Keratinocyte (primary cell): Measurements from ENCODE around the gene ASAH2. TPM values are rescaled to one million over a fixed set of nuclear protein-coding genes. Genes with fewer than 3 reads are reported as not detected.
"Not testable (repeated sequence)": the region's sequence is repeated elsewhere in the genome, so short reads cannot be mapped to it uniquely, and the experiment has no call there.

Source experiments
- DNase-seq: peaks from one replicate; pipeline ENCODE4 v3.0.0-alpha.2; 2011; ENCODE audit warnings: low read depth, missing footprints, low spot score
- FAIRE-seq: peaks from 2 replicates; lab custom pipeline; 2011; peaks lifted over from hg19 to GRCh38; lab: Jason Lieb, UNC
- H2AFZ ChIP-seq: 2 replicates; pipeline ENCODE4 v1.6.0; 2012; ENCODE audit warnings: low read length, control low read depth, inconsistent platforms; ENCODE audit not compliant: control insufficient read depth
- H3K27ac ChIP-seq: 2 replicates; pipeline ENCODE4 v1.5.1; 2011; ENCODE audit warnings: low read length; ENCODE audit not compliant: control insufficient read depth, insufficient read depth
- H3K27me3 ChIP-seq: 3 replicates; pipeline ENCODE4 v1.6.0; 2011; ENCODE audit warnings: low read length; ENCODE audit not compliant: control insufficient read depth, insufficient read depth; ENCODE audit errors: extremely low read depth
- H3K36me3 ChIP-seq, 2 experiments: 2 replicates in 1 of 2; 3 replicates in 1 of 2; pipeline ENCODE4 v1.5.1; 2011; ENCODE audit warnings: low read length in 2 of 2, mild to moderate bottlenecking in 1 of 2; ENCODE audit not compliant: control insufficient read depth in 2 of 2, insufficient read depth in 2 of 2; ENCODE audit errors: extremely low read depth in 1 of 2
- H3K4me1 ChIP-seq: 3 replicates; pipeline ENCODE4 v1.5.1; 2011; ENCODE audit warnings: low read length; ENCODE audit not compliant: control insufficient read depth, insufficient read depth; ENCODE audit errors: extremely low read depth
- H3K4me2 ChIP-seq: 3 replicates; pipeline ENCODE4 v1.6.0; 2011; ENCODE audit warnings: low read depth, low read length; ENCODE audit not compliant: control insufficient read depth, insufficient read depth; ENCODE audit errors: extremely low read depth
- H3K4me3 ChIP-seq, 3 experiments: fragments of 200-600 bp in 1 of 3; sonication (generic) in 1 of 3; 2 replicates in 2 of 3; 3 replicates in 1 of 3; pipeline ENCODE4 v1.5.1; 2011 to 2016; ENCODE audit warnings: low read length in 3 of 3, mild to moderate bottlenecking in 3 of 3, control low read depth in 2 of 3, inconsistent platforms in 1 of 3, low read depth in 1 of 3, mixed read lengths in 1 of 3, mixed run types in 1 of 3, moderate library complexity in 1 of 3; ENCODE audit not compliant: control insufficient read depth in 2 of 3, insufficient read depth in 2 of 3; ENCODE audit errors: extremely low read depth in 1 of 3
- H3K79me2 ChIP-seq: 2 replicates; pipeline ENCODE4 v1.6.0; 2012; ENCODE audit warnings: low read length; ENCODE audit not compliant: control insufficient read depth, insufficient read depth
- H3K9ac ChIP-seq: 3 replicates; pipeline ENCODE4 v1.6.0; 2011; ENCODE audit warnings: low read length; ENCODE audit not compliant: control insufficient read depth, insufficient read depth; ENCODE audit errors: extremely low read depth
- H3K9me1 ChIP-seq: 3 replicates; pipeline ENCODE4 v1.6.0; 2011; ENCODE audit warnings: low read length; ENCODE audit not compliant: control insufficient read depth, insufficient read depth; ENCODE audit errors: extremely low read depth
- H3K9me3 ChIP-seq: 2 replicates; pipeline ENCODE4 v1.5.1; 2012; ENCODE audit warnings: low read depth, low read length; ENCODE audit not compliant: control insufficient read depth
- H4K20me1 ChIP-seq: 3 replicates; pipeline ENCODE4 v1.6.0; 2011; ENCODE audit warnings: low read length; ENCODE audit not compliant: control insufficient read depth, insufficient read depth; ENCODE audit errors: extremely low read depth
- EZH2 ChIP-seq: IDR thresholded peaks from one replicate; pipeline ENCODE4 v1.6.1; 2012; ENCODE audit warnings: inconsistent platforms, mild to moderate bottlenecking, low read length, moderate library complexity
- dilution Hi-C: fragments of 300-500 bp; cut with MboI; formaldehyde crosslinking; loops from one replicate; pipeline ENCODE4 v1.7.0; 2020; ENCODE audit warnings: low sequenced_read_pairs; ENCODE audit not compliant: extremely low pct_ligation_motif_present
- polyA plus RNA-seq, 5 experiments: library from polyadenylated mRNA; depleted of rRNA in 3 of 5; stranded (reverse) in 3 of 5; stranded (forward) in 1 of 5; unstranded in 1 of 5; fragments of >200 nt; gene quantifications; 1 replicate in 1 of 5; 2 replicates in 3 of 5; 3 replicates in 1 of 5; pipeline versions ENCODE4 v1.2.1 to v1.2.3, GENCODE V29; 2011 to 2012; ENCODE audit warnings: missing spikeins in 2 of 5, low read depth in 1 of 5, low replicate concordance in 1 of 5
- TF ChIP-seq, protein P1 (sequence below), 3 experiments: IDR thresholded peaks in 1 of 3; conservative IDR thresholded peaks in 1 of 3; optimal IDR thresholded peaks in 1 of 3; 2 replicates in 2 of 3; 3 replicates in 1 of 3; pipeline versions ENCODE3 to v1.5.1; 2011; ENCODE audit warnings: low read length in 3 of 3, mild to moderate bottlenecking in 3 of 3, moderate library complexity in 2 of 3, control low read depth in 1 of 3, inconsistent platforms in 1 of 3; ENCODE audit not compliant: insufficient read depth in 2 of 3; ENCODE audit errors: extremely low read depth in 1 of 3

The ASAH2 gene
- polyA plus RNA-seq, 1 donor (not counting 4 experiments of a cell fraction or from before 2014, with no cell fraction given) = 4.7 TPM

DNA sequence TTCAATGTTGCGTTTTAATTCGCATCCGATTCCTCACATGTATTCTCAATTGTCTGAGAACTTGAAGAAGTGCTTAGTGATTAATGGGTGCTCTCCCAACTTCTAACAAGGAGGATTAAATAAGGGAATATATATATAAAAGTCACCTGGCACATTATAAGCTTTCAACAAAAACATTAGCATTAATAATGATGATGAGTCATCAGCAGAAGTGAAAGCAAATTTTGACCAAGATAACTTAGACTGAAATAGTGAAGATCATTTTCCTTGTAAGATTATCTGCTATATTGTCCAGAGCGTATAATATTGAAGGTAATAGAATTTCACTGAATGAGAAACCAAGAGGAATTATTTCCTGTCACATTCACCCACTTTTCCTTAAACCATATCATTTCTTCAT is 8.5 kb downstream of the ASAH2 start:
- Histone ChIP-seq H3K36me3 (no peaks in the 10 kb centered on the region), H3K27me3 (no peaks in the 10 kb centered on the region), H2AFZ (no peak overlapping the region), H3K27ac (no peak overlapping the region), H3K9me1 (no peaks in the 10 kb centered on the region), H3K9ac (no peak overlapping the region), H3K9me3 (no peaks in the 10 kb centered on the region), H3K4me2 (no peak overlapping the region), H4K20me1 (no peaks in the 10 kb centered on the region), H3K4me3 (no peak overlapping the region), H3K4me1 (no peaks in the 10 kb centered on the region), H3K79me2 (no peaks in the 10 kb centered on the region)
- no peak for FAIRE-seq
- TF ChIP-seq, protein P1, sequence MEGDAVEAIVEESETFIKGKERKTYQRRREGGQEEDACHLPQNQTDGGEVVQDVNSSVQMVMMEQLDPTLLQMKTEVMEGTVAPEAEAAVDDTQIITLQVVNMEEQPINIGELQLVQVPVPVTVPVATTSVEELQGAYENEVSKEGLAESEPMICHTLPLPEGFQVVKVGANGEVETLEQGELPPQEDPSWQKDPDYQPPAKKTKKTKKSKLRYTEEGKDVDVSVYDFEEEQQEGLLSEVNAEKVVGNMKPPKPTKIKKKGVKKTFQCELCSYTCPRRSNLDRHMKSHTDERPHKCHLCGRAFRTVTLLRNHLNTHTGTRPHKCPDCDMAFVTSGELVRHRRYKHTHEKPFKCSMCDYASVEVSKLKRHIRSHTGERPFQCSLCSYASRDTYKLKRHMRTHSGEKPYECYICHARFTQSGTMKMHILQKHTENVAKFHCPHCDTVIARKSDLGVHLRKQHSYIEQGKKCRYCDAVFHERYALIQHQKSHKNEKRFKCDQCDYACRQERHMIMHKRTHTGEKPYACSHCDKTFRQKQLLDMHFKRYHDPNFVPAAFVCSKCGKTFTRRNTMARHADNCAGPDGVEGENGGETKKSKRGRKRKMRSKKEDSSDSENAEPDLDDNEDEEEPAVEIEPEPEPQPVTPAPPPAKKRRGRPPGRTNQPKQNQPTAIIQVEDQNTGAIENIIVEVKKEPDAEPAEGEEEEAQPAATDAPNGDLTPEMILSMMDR (optimal IDR thresholded peaks at IDR 0.05 in 1 of 3, IDR thresholded peaks at IDR 0.05 in 1 of 3, conservative IDR thresholded peaks at IDR 0.05 in 1 of 3; ENCODE audit: extremely low read depth in 1 of 3, insufficient read depth in 2 of 3, low read length in 3 of 3) = no peak
- TF ChIP-seq EZH2 = no peak
- dilution Hi-C loops = no loop called here
- no peak for DNase-seq

DNA sequence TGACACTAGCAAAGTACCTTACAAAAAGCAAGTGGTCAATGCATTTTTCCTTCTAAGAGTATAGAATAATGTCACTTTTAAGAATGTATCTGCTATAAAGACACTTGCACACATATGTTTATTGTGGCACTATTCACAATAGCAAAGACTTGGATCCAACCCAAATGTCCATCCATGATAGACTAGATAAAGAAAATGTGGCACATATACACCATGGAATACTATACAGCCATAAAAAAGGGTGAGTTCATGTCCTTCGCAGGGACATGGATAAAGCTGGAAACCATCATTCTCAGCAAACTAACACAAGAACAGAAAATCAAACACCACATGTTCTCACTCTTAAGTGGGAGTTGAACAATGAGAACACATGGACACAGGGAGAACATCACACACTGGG is 9.8 kb downstream of the ASAH2 start:
- H3K36me3 ChIP-seq, H4K20me1 ChIP-seq, H2AFZ ChIP-seq, H3K9me1 ChIP-seq, H3K79me2 ChIP-seq, dilution Hi-C loops, H3K4me2 ChIP-seq, FAIRE-seq, H3K4me1 ChIP-seq, H3K4me3 ChIP-seq, H3K27me3 ChIP-seq, H3K9ac ChIP-seq, DNase-seq, H3K27ac ChIP-seq, H3K9me3 ChIP-seq: not testable (repeated sequence)

DNA sequence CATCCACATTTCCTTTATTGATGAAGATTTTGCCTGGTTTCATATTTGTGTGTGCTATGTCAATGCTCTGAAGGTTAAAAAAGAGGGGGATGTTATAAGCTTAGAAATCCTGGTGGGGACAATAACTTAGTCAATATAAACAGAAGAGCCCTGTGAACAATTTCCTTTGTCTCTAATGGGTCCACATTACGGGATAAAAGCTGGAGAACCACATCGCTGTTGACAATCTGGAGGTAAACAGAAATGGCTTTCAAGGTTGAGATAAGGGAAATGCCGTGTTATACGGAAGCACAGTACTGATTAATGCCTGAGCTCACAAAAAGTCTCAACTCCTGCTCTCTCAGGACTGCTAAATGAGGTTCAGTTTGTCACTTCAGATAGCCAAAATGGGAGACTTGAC is 16.8 kb downstream of the ASAH2 start:
- FAIRE-seq (no peak), DNase-seq (no peak)
- Histone ChIP-seq H2AFZ (no peak overlapping the region), H3K4me2 (no peak overlapping the region), H3K9me3 (no peaks in the 10 kb centered on the region), H3K4me3 (no peak overlapping the region), H3K27me3 (no peaks in the 10 kb centered on the region), H3K27ac (no peak overlapping the region), H4K20me1 (no peaks in the 10 kb centered on the region), H3K4me1 (no peaks in the 10 kb centered on the region), H3K9ac (no peak overlapping the region), H3K36me3 (no peaks in the 10 kb centered on the region), H3K79me2 (no peaks in the 10 kb centered on the region), H3K9me1 (no peaks in the 10 kb centered on the region)
- dilution Hi-C loops = no loop called here
- TF ChIP-seq, protein P1 (optimal IDR thresholded peaks at IDR 0.05 in 1 of 3, IDR thresholded peaks at IDR 0.05 in 1 of 3, conservative IDR thresholded peaks at IDR 0.05 in 1 of 3; ENCODE audit: extremely low read depth in 1 of 3, insufficient read depth in 2 of 3, low read length in 3 of 3) = no peak
- no peak for TF ChIP-seq EZH2
